Left ventricle myocardium inferior (tissue), 1 donor: ENCODE measurements around the gene ADGRG4. TPM values are rescaled to one million over a fixed set of nuclear protein-coding genes. Genes with fewer than 3 reads are reported as not detected.

Source experiments
- DNase-seq: peaks from one replicate; pipeline ENCODE4 v3.0.0-alpha.2; 2020
- H3K27ac ChIP-seq: fragments of 200-600 bp; replicated peaks from 2 replicates; pipeline ENCODE4 v1.8.0; 2021
- H3K27me3 ChIP-seq: fragments of 200-600 bp; 2 replicates; pipeline ENCODE4 v1.8.0; 2021; ENCODE audit warnings: low read depth
- H3K36me3 ChIP-seq: fragments of 200-600 bp; 2 replicates; pipeline ENCODE4 v1.8.0; 2021
- H3K4me1 ChIP-seq: fragments of 200-600 bp; 2 replicates; pipeline ENCODE4 v1.8.0; 2021
- H3K4me3 ChIP-seq: fragments of 200-600 bp; 2 replicates; pipeline ENCODE4 v1.8.0; 2021; ENCODE audit warnings: mild to moderate bottlenecking, moderate library complexity
- H3K9me3 ChIP-seq: fragments of 200-600 bp; replicated peaks from 2 replicates; pipeline ENCODE4 v1.8.0; 2021
- intact Hi-C: fragments of 100-400 bp; cut with micrococcal nuclease; formaldehyde crosslinking; loops from one replicate; pipeline ENCODE4 v1.11.0; 2022
- total RNA-seq: library from RNA; stranded (reverse); fragmentation: NEBNext Ultra II Directional; extraction: Animal tissue kit (Norgen Biotek cat#: 25700); gene quantifications from one replicate; pipeline ENCODE4 v1.2.1, GENCODE V29; 2021
- TF ChIP-seq, protein P1 (sequence below): fragments of 200-600 bp; IDR thresholded peaks from 2 replicates; pipeline ENCODE4 v1.8.0; 2021; ENCODE audit warnings: antibody characterized with exemption, mild to moderate bottlenecking, borderline replicate concordance
- donor health status: DM: no; HTN: yes; CAD: no; lungs with severe emphysema.

Gene ADGRG4
- total RNA-seq, 1 donor from 2014 or later: not detected

GRCh38 chrX:136405126-136405525, 104.4 kb downstream of the ADGRG4 start:
- intact Hi-C loops: no loop called here
- Histone ChIP-seq H3K27me3 (peaks cover 3% of the 10 kb centered on the region), H3K9me3 (no peaks in the 10 kb centered on the region), H3K4me3 (no peak overlapping the region), H3K27ac (no peak overlapping the region), H3K4me1 (no peaks in the 10 kb centered on the region), H3K36me3 (no peaks in the 10 kb centered on the region)
- TF ChIP-seq, protein P1, sequence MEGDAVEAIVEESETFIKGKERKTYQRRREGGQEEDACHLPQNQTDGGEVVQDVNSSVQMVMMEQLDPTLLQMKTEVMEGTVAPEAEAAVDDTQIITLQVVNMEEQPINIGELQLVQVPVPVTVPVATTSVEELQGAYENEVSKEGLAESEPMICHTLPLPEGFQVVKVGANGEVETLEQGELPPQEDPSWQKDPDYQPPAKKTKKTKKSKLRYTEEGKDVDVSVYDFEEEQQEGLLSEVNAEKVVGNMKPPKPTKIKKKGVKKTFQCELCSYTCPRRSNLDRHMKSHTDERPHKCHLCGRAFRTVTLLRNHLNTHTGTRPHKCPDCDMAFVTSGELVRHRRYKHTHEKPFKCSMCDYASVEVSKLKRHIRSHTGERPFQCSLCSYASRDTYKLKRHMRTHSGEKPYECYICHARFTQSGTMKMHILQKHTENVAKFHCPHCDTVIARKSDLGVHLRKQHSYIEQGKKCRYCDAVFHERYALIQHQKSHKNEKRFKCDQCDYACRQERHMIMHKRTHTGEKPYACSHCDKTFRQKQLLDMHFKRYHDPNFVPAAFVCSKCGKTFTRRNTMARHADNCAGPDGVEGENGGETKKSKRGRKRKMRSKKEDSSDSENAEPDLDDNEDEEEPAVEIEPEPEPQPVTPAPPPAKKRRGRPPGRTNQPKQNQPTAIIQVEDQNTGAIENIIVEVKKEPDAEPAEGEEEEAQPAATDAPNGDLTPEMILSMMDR: no peak
- no peak for DNase-seq

GRCh38 chrX:136417806-136418205, 117.0 kb downstream of the ADGRG4 start:
- H3K36me3 ChIP-seq: no peaks in the 10 kb centered on the region
- DNase-seq: no peak
- H3K27me3 ChIP-seq: no peaks in the 10 kb centered on the region
- TF ChIP-seq, protein P1: no peak
- H3K4me1 ChIP-seq: no peaks in the 10 kb centered on the region
- no peak overlapping the region for H3K27ac ChIP-seq
- no peak overlapping the region for H3K4me3 ChIP-seq
- intact Hi-C loops: no loop called here
- H3K9me3 ChIP-seq: no peaks in the 10 kb centered on the region

DNA sequence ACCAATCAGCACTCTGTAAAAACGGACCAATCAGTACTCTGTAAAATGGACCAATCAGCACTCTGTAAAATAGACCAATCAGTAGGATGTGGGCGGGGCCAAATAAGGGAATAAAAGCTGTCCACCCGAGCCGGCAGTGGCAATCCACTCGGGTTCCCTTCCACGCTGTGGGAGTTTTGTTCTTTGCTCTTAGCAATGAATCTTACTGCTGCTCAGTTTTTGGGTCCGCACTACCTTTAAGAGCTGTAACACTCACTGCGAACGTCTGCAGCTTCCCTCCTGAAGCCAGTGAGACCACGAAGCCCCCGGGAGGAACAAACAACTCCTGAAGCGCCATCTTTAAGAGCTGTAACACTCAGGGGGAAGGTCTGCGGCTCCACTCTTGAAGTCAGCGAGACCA, 120.6 kb downstream of the ADGRG4 start:
- TF ChIP-seq, protein P1: no peak
- no peaks in the 10 kb centered on the region for H3K9me3 ChIP-seq
- H3K27ac ChIP-seq: no peak overlapping the region
- H3K36me3 ChIP-seq: no peaks in the 10 kb centered on the region
- no peaks in the 10 kb centered on the region for H3K4me1 ChIP-seq
- no peak for DNase-seq
- H3K27me3 ChIP-seq: no peaks in the 10 kb centered on the region
- H3K4me3 ChIP-seq: no peak overlapping the region
- intact Hi-C loops: no loop called here

- Histone ChIP-seq H3K9me3 (no peaks in the 10 kb centered on the region), H3K27me3 (no peaks in the 10 kb centered on the region), H3K4me3 (no peak overlapping the region), H3K36me3 (no peaks in the 10 kb centered on the region), H3K27ac (no peak overlapping the region), H3K4me1 (no peaks in the 10 kb centered on the region)
- DNase-seq: no peak
- intact Hi-C loops: no loop called here
- TF ChIP-seq, protein P1: no peak
These were observed 123.0 kb downstream of the ADGRG4 start for GRCh38 chrX:136423724-136424123.

GRCh38 chrX:136425996-136426395, 125.2 kb downstream of the ADGRG4 start:
- no peaks in the 10 kb centered on the region for H3K9me3 ChIP-seq
- no peaks in the 10 kb centered on the region for H3K27me3 ChIP-seq
- no peaks in the 10 kb centered on the region for H3K36me3 ChIP-seq
- TF ChIP-seq, protein P1: no peak
- H3K27ac ChIP-seq: no peak overlapping the region
- no peak overlapping the region for H3K4me3 ChIP-seq
- DNase-seq: no peak
- no peaks in the 10 kb centered on the region for H3K4me1 ChIP-seq
- intact Hi-C loops: no loop called here

- no peaks in the 10 kb centered on the region for H3K36me3 ChIP-seq
- TF ChIP-seq, protein P1: no peak
- H3K9me3 ChIP-seq: no peaks in the 10 kb centered on the region
- no peaks in the 10 kb centered on the region for H3K4me1 ChIP-seq
- intact Hi-C loops: no loop called here
- no peak overlapping the region for H3K4me3 ChIP-seq
- no peaks in the 10 kb centered on the region for H3K27me3 ChIP-seq
- DNase-seq: no peak
- no peak overlapping the region for H3K27ac ChIP-seq
These were observed 130.9 kb downstream of the ADGRG4 start for GRCh38 chrX:136431625-136432024.
